H1 (cell line): Measurements from ENCODE around the gene PAOX. TPM values are rescaled to one million over a fixed set of nuclear protein-coding genes. Genes with fewer than 3 reads are reported as not detected.
"Not testable (repeated sequence)": the region's sequence is repeated elsewhere in the genome, so short reads cannot be mapped to it uniquely, and the experiment has no call there.

ENCODE experiments used
- CTCF ChIA-PET: fragments of 300-600 bp; sonication (Branson Sonifier 250); formaldehyde crosslinking; loops from one replicate; lab custom pipeline; 2021; ENCODE audit not compliant: partially characterized antibody; lab: Charles Lee
- POLR2A ChIA-PET: fragments of 300-600 bp; sonication (Branson Sonifier 250); formaldehyde crosslinking; loops from one replicate; lab custom pipeline; 2021; ENCODE audit warnings: inconsistent platforms; ENCODE audit not compliant: partially characterized antibody; lab: Charles Lee
- DNase-seq, 2 experiments: peaks; one replicate each; pipeline versions ENCODE4 v3.0.0 to v3.0.0-alpha.2; 2010 to 2022; ENCODE audit warnings: low spot score in 2 of 2, low read depth in 1 of 2, mixed read lengths in 1 of 2
- FAIRE-seq: peaks from 2 replicates; lab custom pipeline; 2011; peaks lifted over from hg19 to GRCh38; lab: Jason Lieb, UNC
- H2AFZ ChIP-seq: 2 replicates; pipeline ENCODE4 v1.8.1; 2012; ENCODE audit warnings: low read length, inconsistent platforms
- H2AK5ac ChIP-seq: 2 replicates; pipeline ENCODE4 v1.6.1; 2013; ENCODE audit warnings: low read depth, low read length
- H2BK120ac ChIP-seq: replicated peaks from 2 replicates; pipeline ENCODE3; 2013; ENCODE audit warnings: low read depth, low read length, inconsistent platforms
- H2BK12ac ChIP-seq: 2 replicates; pipeline ENCODE4 v1.6.1; 2013; ENCODE audit warnings: low read depth, low read length
- H2BK15ac ChIP-seq: 2 replicates; pipeline ENCODE4 v1.6.1; 2013; ENCODE audit warnings: low read length
- H2BK20ac ChIP-seq: 2 replicates; pipeline ENCODE4 v1.6.1; 2013; ENCODE audit warnings: low read length
- H2BK5ac ChIP-seq: 2 replicates; pipeline ENCODE4 v1.6.1; 2013; ENCODE audit warnings: low read depth, low read length
- H3K14ac ChIP-seq: 2 replicates; pipeline ENCODE4 v1.6.1; 2013; ENCODE audit warnings: inconsistent platforms; ENCODE audit not compliant: insufficient read length
- H3K18ac ChIP-seq: 2 replicates; pipeline ENCODE4 v1.6.1; 2013; ENCODE audit warnings: low read length; ENCODE audit errors: extremely low read depth
- H3K23ac ChIP-seq: 2 replicates; pipeline ENCODE4 v1.6.1; 2013; ENCODE audit warnings: inconsistent platforms; ENCODE audit not compliant: insufficient read length
- H3K23me2 ChIP-seq: 2 replicates; pipeline ENCODE4 v1.6.1; 2013; ENCODE audit warnings: low read depth, low read length
- H3K27ac ChIP-seq: 2 replicates; pipeline ENCODE4 v1.6.1; 2011; ENCODE audit warnings: low read depth, low read length, inconsistent platforms
- H3K27me3 ChIP-seq, 4 experiments: replicated peaks in 1 of 4; 1 replicate in 1 of 4; 2 replicates in 3 of 4; pipeline versions ENCODE4 v1.6.1 to v1.8.1; 2011 to 2013; ENCODE audit warnings: low read length in 3 of 4, mild to moderate bottlenecking in 3 of 4, inconsistent platforms in 2 of 4, mixed read lengths in 2 of 4, moderate library complexity in 1 of 4; ENCODE audit not compliant: control insufficient read depth in 3 of 4, insufficient read depth in 3 of 4; ENCODE audit errors: extremely low read depth in 1 of 4
- H3K36me3 ChIP-seq, 4 experiments: 2 replicates each; pipeline versions ENCODE4 v1.6.1 to v1.8.1; 2011 to 2013; ENCODE audit warnings: mild to moderate bottlenecking in 4 of 4, low read length in 3 of 4, moderate library complexity in 2 of 4, control low read depth in 1 of 4, inconsistent platforms in 1 of 4; ENCODE audit not compliant: insufficient read depth in 4 of 4, control insufficient read depth in 2 of 4
- H3K4ac ChIP-seq: replicated peaks from 2 replicates; pipeline ENCODE3; 2013; ENCODE audit warnings: low read length, low read depth, mixed read lengths, inconsistent platforms; ENCODE audit not compliant: insufficient read length
- H3K4me1 ChIP-seq, 4 experiments: replicated peaks in 1 of 4; 1 replicate in 1 of 4; 2 replicates in 3 of 4; pipeline versions ENCODE4 v1.6.1 to v1.8.1; 2011 to 2013; ENCODE audit warnings: low read length in 3 of 4, inconsistent platforms in 2 of 4, mixed read lengths in 1 of 4; ENCODE audit not compliant: insufficient read depth in 4 of 4, control insufficient read depth in 3 of 4
- H3K4me2 ChIP-seq, 2 experiments: 2 replicates each; pipeline versions ENCODE4 v1.6.1 to v1.8.1; 2011 to 2013; ENCODE audit warnings: low read depth in 2 of 2, low read length in 2 of 2, control low read depth in 1 of 2, inconsistent platforms in 1 of 2, mild to moderate bottlenecking in 1 of 2; ENCODE audit not compliant: insufficient read depth in 1 of 2
- H3K4me3 ChIP-seq, 4 experiments: fragments of 200-600, 300-600 bp in 1 of 4; sonication (generic), shearing (Covaris generic), sonication (Bioruptor Twin) in 1 of 4; 2 replicates each; pipeline versions ENCODE4 v1.5.1 to v1.8.1; 2011 to 2016; ENCODE audit warnings: low read length in 4 of 4, low read depth in 3 of 4, control low read depth in 2 of 4, inconsistent platforms in 2 of 4, mild to moderate bottlenecking in 2 of 4, mixed read lengths in 1 of 4, moderate library complexity in 1 of 4; ENCODE audit not compliant: insufficient read depth in 2 of 4; ENCODE audit errors: extremely low read depth in 1 of 4
- H3K56ac ChIP-seq: replicated peaks from 2 replicates; pipeline ENCODE3; 2013; ENCODE audit warnings: low read depth, mild to moderate bottlenecking, mixed read lengths, low read length, inconsistent platforms; ENCODE audit not compliant: insufficient read length
- H3K79me1 ChIP-seq: 2 replicates; pipeline ENCODE4 v1.6.1; 2013; ENCODE audit warnings: low read depth, low read length, control low read depth
- H3K79me2 ChIP-seq, 2 experiments: 2 replicates each; pipeline versions ENCODE4 v1.6.1 to v1.8.1; 2012 to 2013; ENCODE audit warnings: low read length in 2 of 2, mild to moderate bottlenecking in 2 of 2, inconsistent platforms in 1 of 2; ENCODE audit not compliant: insufficient read depth in 2 of 2, control insufficient read depth in 1 of 2
- H3K9ac ChIP-seq, 4 experiments: replicated peaks in 1 of 4; 1 replicate in 1 of 4; 2 replicates in 3 of 4; pipeline versions ENCODE4 v1.6.1 to v1.8.1; 2011 to 2013; ENCODE audit warnings: low read depth in 3 of 4, low read length in 3 of 4, control low read depth in 2 of 4, mild to moderate bottlenecking in 2 of 4, moderate library complexity in 2 of 4, inconsistent platforms in 1 of 4; ENCODE audit errors: extremely low read depth in 1 of 4
- H3K9me3 ChIP-seq, 2 experiments: 2 replicates each; pipeline versions ENCODE4 v1.6.1 to v1.8.1; 2012 to 2013; ENCODE audit warnings: mild to moderate bottlenecking in 2 of 2, moderate library complexity in 2 of 2, control low read depth in 1 of 2, inconsistent platforms in 1 of 2, low read depth in 1 of 2, low read length in 1 of 2, mixed read lengths in 1 of 2; ENCODE audit not compliant: insufficient read depth in 2 of 2
- H4K20me1 ChIP-seq, 2 experiments: replicated peaks in 1 of 2; 2 replicates each; pipeline versions ENCODE3 to v1.8.1; 2011 to 2013; ENCODE audit warnings: inconsistent platforms in 2 of 2, low read length in 2 of 2, mild to moderate bottlenecking in 1 of 2; ENCODE audit not compliant: insufficient read depth in 2 of 2, control insufficient read depth in 1 of 2
- H4K5ac ChIP-seq: 2 replicates; pipeline ENCODE4 v1.6.1; 2013; ENCODE audit warnings: low read length, low read depth, mixed read lengths, inconsistent platforms; ENCODE audit not compliant: insufficient read length
- H4K8ac ChIP-seq: 2 replicates; pipeline ENCODE4 v1.8.0; 2013; ENCODE audit warnings: mild to moderate bottlenecking, moderate library complexity, low read length, inconsistent platforms; ENCODE audit not compliant: insufficient read depth; ENCODE audit errors: extremely low read depth
- H4K91ac ChIP-seq: replicated peaks from 2 replicates; pipeline ENCODE3; 2013; ENCODE audit warnings: low read length, mixed read lengths, inconsistent platforms; ENCODE audit not compliant: insufficient read length
- WGBS, 2 experiments: shearing (Covaris generic) in 1 of 2; methylation state at CpG; one replicate each; pipeline versions ENCODE4 v1.1.6 to v1.1.7; 2013 to 2015; ENCODE audit warnings: low lambda C conversion rate in 2 of 2, mixed read lengths in 2 of 2, inconsistent platforms in 1 of 2, low coverage in 1 of 2, missing lambda C conversion rate in 1 of 2; ENCODE audit not compliant: insufficient replicate concordance in 2 of 2, insufficient coverage in 1 of 2, insufficient read length in 1 of 2; ENCODE audit errors: extremely low coverage in 1 of 2, missing lambda C conversion rate in 1 of 2; 5-methylcytosine and 5-hydroxymethylcytosine counted together
- polyA plus RNA-seq, 7 experiments: library from polyadenylated mRNA; depleted of rRNA in 3 of 7; stranded (reverse) in 5 of 7; unstranded in 2 of 7; fragments of >200 nt in 5 of 7; fragments of 200-250 nt in 2 of 7; gene quantifications; 1 replicate in 5 of 7; 2 replicates in 1 of 7; 4 replicates in 1 of 7; pipeline versions ENCODE4 v1.2.1 to v1.2.3, GENCODE V29; 2011 to 2013; ENCODE audit warnings: missing spikeins in 2 of 7, mixed read lengths in 2 of 7
- total RNA-seq: library from RNA; stranded (reverse); fragmentation: NEBNext Ultra II Directional; extraction: Animal tissue kit (Norgen Biotek cat#: 25700); gene quantifications from 2 replicates; pipeline ENCODE4 v1.2.1, GENCODE V29; 2021

PAOX gene
- total and polyA plus RNA-seq, 2 of the 8 experiments (the other 6 are each of a cell fraction or from before 2014, with no cell fraction given) = 3.7 to 4.3 TPM

DNA sequence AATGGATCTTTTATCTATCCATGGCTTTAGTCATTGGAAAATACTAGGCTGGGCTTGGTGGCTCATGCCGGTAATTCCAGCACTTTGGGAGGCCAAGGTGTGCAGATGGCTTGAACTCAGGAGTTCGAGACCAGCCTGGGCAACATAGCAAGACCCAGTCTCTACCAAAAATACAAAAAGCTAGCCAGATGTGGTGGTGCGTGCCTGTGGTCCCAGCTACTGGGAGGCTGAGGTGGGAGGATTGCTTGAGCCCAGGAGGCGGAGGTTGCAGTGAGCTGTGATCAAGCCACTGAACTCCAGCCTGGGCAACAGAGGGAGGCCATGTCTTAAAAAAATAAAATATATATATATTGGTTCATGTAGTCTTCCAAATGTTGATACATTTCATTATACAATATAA, 7.9 kb downstream of the PAOX start:
- H3K79me2 ChIP-seq, H3K27me3 ChIP-seq, H4K91ac ChIP-seq, H3K23ac ChIP-seq, H4K20me1 ChIP-seq, H3K9ac ChIP-seq, H4K8ac ChIP-seq, POLR2A ChIA-PET, H2BK20ac ChIP-seq, H3K14ac ChIP-seq, H2BK12ac ChIP-seq, H2AFZ ChIP-seq, H3K23me2 ChIP-seq, H3K4me1 ChIP-seq, H2AK5ac ChIP-seq, H3K4me2 ChIP-seq, H3K4ac ChIP-seq, DNase-seq, H3K36me3 ChIP-seq, H3K79me1 ChIP-seq, H3K56ac ChIP-seq, FAIRE-seq, H2BK15ac ChIP-seq, H2BK120ac ChIP-seq, H3K18ac ChIP-seq, H3K27ac ChIP-seq, H2BK5ac ChIP-seq, H3K9me3 ChIP-seq, H4K5ac ChIP-seq, H3K4me3 ChIP-seq: not testable (repeated sequence)
- CTCF ChIA-PET = interaction anchor here (0.7 to 1.5 kb wide), 3 partner anchors 9 to 73 kb away, joined by 3 to 6 read pairs (median 4); no protein-coding TSS in a partner anchor
- 90% methylated on average over 4 of the region's 4 CpGs; no CpG with 5 or more reads in 1 of the 2 experiments for WGBS, 2 experiments
